ENCODE measurements around the gene TAPBPL.

TAPBPL gene

GRCh38 chr12:6438345-6438744 is 13.5 kb upstream of the TAPBPL start:
- H3K36me3 ChIP-seq (ENCODE audit: control insufficient read depth in 2 of 2, insufficient read depth in 2 of 2, low read length in 2 of 2) = peaks cover 14 to 21% of the 10 kb centered on the region in 2 donors
- no peaks in the 10 kb centered on the region for H3K9me3 ChIP-seq (ENCODE audit: control insufficient read depth in 2 of 2, low read length in 2 of 2)
- H3K4me3 ChIP-seq (ENCODE audit: low read length in 2 of 2) = no peak overlapping the region
- no peaks in the 10 kb centered on the region for H3K27me3 ChIP-seq (ENCODE audit: control insufficient read depth in 1 of 2, insufficient read depth in 2 of 2, low read length in 2 of 2)
- no peak overlapping the region for H3K9ac ChIP-seq (ENCODE audit: low read length in 2 of 2)
- no peak overlapping the region for H3K27ac ChIP-seq (ENCODE audit: low read length)
- H3K4me1 ChIP-seq (ENCODE audit: control insufficient read depth, insufficient read depth, low read length) = no peaks in the 10 kb centered on the region

GRCh38 chr12:6440391-6440790 is 11.5 kb upstream of the TAPBPL start:
- H3K9me3 ChIP-seq (ENCODE audit: control insufficient read depth in 2 of 2, low read length in 2 of 2) = no peaks in the 10 kb centered on the region
- H3K4me3 ChIP-seq (ENCODE audit: low read length in 2 of 2) = no peak overlapping the region
- no peak overlapping the region for H3K9ac ChIP-seq (ENCODE audit: low read length in 2 of 2)
- peaks cover 16 to 27% of the 10 kb centered on the region in 2 donors for H3K36me3 ChIP-seq (ENCODE audit: control insufficient read depth in 2 of 2, insufficient read depth in 2 of 2, low read length in 2 of 2)
- no peaks in the 10 kb centered on the region for H3K4me1 ChIP-seq (ENCODE audit: control insufficient read depth, insufficient read depth, low read length)
- no peak overlapping the region for H3K27ac ChIP-seq (ENCODE audit: low read length)
- H3K27me3 ChIP-seq (ENCODE audit: control insufficient read depth in 1 of 2, insufficient read depth in 2 of 2, low read length in 2 of 2) = no peaks in the 10 kb centered on the region

- no peak overlapping the region for H3K27ac ChIP-seq (ENCODE audit: low read length)
- H3K27me3 ChIP-seq (ENCODE audit: control insufficient read depth in 1 of 2, insufficient read depth in 2 of 2, low read length in 2 of 2) = no peaks in the 10 kb centered on the region
- peaks cover 25 to 38% of the 10 kb centered on the region in 2 donors for H3K36me3 ChIP-seq (ENCODE audit: control insufficient read depth in 2 of 2, insufficient read depth in 2 of 2, low read length in 2 of 2)
- no peaks in the 10 kb centered on the region for H3K4me1 ChIP-seq (ENCODE audit: control insufficient read depth, insufficient read depth, low read length)
- H3K4me3 ChIP-seq (ENCODE audit: low read length in 2 of 2) = no peak overlapping the region
- H3K9ac ChIP-seq (ENCODE audit: low read length in 2 of 2) = no peak overlapping the region
- H3K9me3 ChIP-seq (ENCODE audit: control insufficient read depth in 2 of 2, low read length in 2 of 2) = no peaks in the 10 kb centered on the region
These were observed 9.0 kb upstream of the TAPBPL start for GRCh38 chr12:6442836-6443235.

GRCh38 chr12:6443361-6443983 is 8.4 kb upstream of the TAPBPL start:
- Histone ChIP-seq H3K27ac (ENCODE audit: low read length) (no peak overlapping the region), H3K4me3 (ENCODE audit: low read length in 2 of 2) (no peak overlapping the region), H3K4me1 (ENCODE audit: control insufficient read depth, insufficient read depth, low read length) (no peaks in the 10 kb centered on the region), H3K9me3 (ENCODE audit: control insufficient read depth in 2 of 2, low read length in 2 of 2) (no peaks in the 10 kb centered on the region), H3K27me3 (ENCODE audit: control insufficient read depth in 1 of 2, insufficient read depth in 2 of 2, low read length in 2 of 2) (no peaks in the 10 kb centered on the region), H3K9ac (ENCODE audit: low read length in 2 of 2) (no peak overlapping the region), H3K36me3 (ENCODE audit: control insufficient read depth in 2 of 2, insufficient read depth in 2 of 2, low read length in 2 of 2) (peaks cover 25 to 39% of the 10 kb centered on the region in 2 donors)

GRCh38 chr12:6444031-6444430 is 7.8 kb upstream of the TAPBPL start:
- H3K36me3 ChIP-seq (ENCODE audit: control insufficient read depth in 2 of 2, insufficient read depth in 2 of 2, low read length in 2 of 2) = peaks cover 25 to 37% of the 10 kb centered on the region in 2 donors
- H3K9me3 ChIP-seq (ENCODE audit: control insufficient read depth in 2 of 2, low read length in 2 of 2) = no peaks in the 10 kb centered on the region
- no peak overlapping the region for H3K4me3 ChIP-seq (ENCODE audit: low read length in 2 of 2)
- H3K27me3 ChIP-seq (ENCODE audit: control insufficient read depth in 1 of 2, insufficient read depth in 2 of 2, low read length in 2 of 2) = no peaks in the 10 kb centered on the region
- no peak overlapping the region for H3K27ac ChIP-seq (ENCODE audit: low read length)
- no peak overlapping the region for H3K9ac ChIP-seq (ENCODE audit: low read length in 2 of 2)
- no peaks in the 10 kb centered on the region for H3K4me1 ChIP-seq (ENCODE audit: control insufficient read depth, insufficient read depth, low read length)

GRCh38 chr12:6444704-6445688 is 6.8 kb upstream of the TAPBPL start, which contains the start of gene CD27:
Gene CD27 (plus strand): TSS chr12:6444955. CDS start chr12:6445096, 141 bp downstream.
- H3K9ac ChIP-seq (ENCODE audit: low read length in 2 of 2) = no peak within 1 kb of the TSS
- peaks cover 2% of the 10 kb centered on the region for H3K4me1 ChIP-seq (ENCODE audit: control insufficient read depth, insufficient read depth, low read length)
- no peaks in the 10 kb centered on the region for H3K9me3 ChIP-seq (ENCODE audit: control insufficient read depth in 2 of 2, low read length in 2 of 2)
- no peak within 1 kb of the TSS for H3K4me3 ChIP-seq (ENCODE audit: low read length in 2 of 2)
- peaks cover 20 to 32% of the 10 kb centered on the region in 2 donors for H3K36me3 ChIP-seq (ENCODE audit: control insufficient read depth in 2 of 2, insufficient read depth in 2 of 2, low read length in 2 of 2)
- no peak within 1 kb of the TSS for H3K27ac ChIP-seq (ENCODE audit: low read length)
- H3K27me3 ChIP-seq (ENCODE audit: control insufficient read depth in 1 of 2, insufficient read depth in 2 of 2, low read length in 2 of 2) = no peaks in the 10 kb centered on the region

- H3K9me3 ChIP-seq (ENCODE audit: control insufficient read depth in 2 of 2, low read length in 2 of 2) = no peaks in the 10 kb centered on the region
- peaks cover 37% of the 10 kb centered on the region for H3K4me1 ChIP-seq (ENCODE audit: control insufficient read depth, insufficient read depth, low read length)
- H3K27me3 ChIP-seq (ENCODE audit: control insufficient read depth in 1 of 2, insufficient read depth in 2 of 2, low read length in 2 of 2) = no peaks in the 10 kb centered on the region
- H3K9ac ChIP-seq (ENCODE audit: low read length in 2 of 2) = peak overlapping the region; percentile 93 to 94
- H3K4me3 ChIP-seq (ENCODE audit: low read length in 2 of 2) = peak overlapping the region; percentile 88 to 96
- H3K36me3 ChIP-seq (ENCODE audit: control insufficient read depth in 2 of 2, insufficient read depth in 2 of 2, low read length in 2 of 2) = peaks cover 18 to 21% of the 10 kb centered on the region in 2 donors
- H3K27ac ChIP-seq (ENCODE audit: low read length) = peak overlapping the region; percentile 98
These were observed 1.6 kb upstream of the TAPBPL start for GRCh38 chr12:6450091-6450868.

- peaks cover 37% of the 10 kb centered on the region for H3K4me1 ChIP-seq (ENCODE audit: control insufficient read depth, insufficient read depth, low read length)
- H3K27ac ChIP-seq (ENCODE audit: low read length) = peak overlapping the region; percentile 98
- no peaks in the 10 kb centered on the region for H3K27me3 ChIP-seq (ENCODE audit: control insufficient read depth in 1 of 2, insufficient read depth in 2 of 2, low read length in 2 of 2)
- H3K36me3 ChIP-seq (ENCODE audit: control insufficient read depth in 2 of 2, insufficient read depth in 2 of 2, low read length in 2 of 2) = peaks cover 16 to 18% of the 10 kb centered on the region in 2 donors
- H3K9me3 ChIP-seq (ENCODE audit: control insufficient read depth in 2 of 2, low read length in 2 of 2) = no peaks in the 10 kb centered on the region
- peak overlapping the region; percentile 88 to 96 for H3K4me3 ChIP-seq (ENCODE audit: low read length in 2 of 2)
- peak overlapping the region; percentile 93 to 94 for H3K9ac ChIP-seq (ENCODE audit: low read length in 2 of 2)
These were observed 934 bp upstream of the TAPBPL start for GRCh38 chr12:6450869-6451347.

- Histone ChIP-seq H3K27me3 (ENCODE audit: control insufficient read depth in 1 of 2, insufficient read depth in 2 of 2, low read length in 2 of 2) (no peaks in the 10 kb centered on the region), H3K27ac (ENCODE audit: low read length) (peak overlapping the region; percentile 98), H3K36me3 (ENCODE audit: control insufficient read depth in 2 of 2, insufficient read depth in 2 of 2, low read length in 2 of 2) (peaks cover 12 to 14% of the 10 kb centered on the region in 2 donors), H3K4me1 (ENCODE audit: control insufficient read depth, insufficient read depth, low read length) (peaks cover 37% of the 10 kb centered on the region), H3K4me3 (ENCODE audit: low read length in 2 of 2) (peak overlapping the region; percentile 88 to 96), H3K9me3 (ENCODE audit: control insufficient read depth in 2 of 2, low read length in 2 of 2) (no peaks in the 10 kb centered on the region), H3K9ac (ENCODE audit: low read length in 2 of 2) (peak overlapping the region; percentile 93 to 94)
These were observed 552 bp downstream of the TAPBPL start for GRCh38 chr12:6452245-6452943.

All from stomach smooth muscle (tissue), 2 donors.